GM12891 (cell line): ENCODE data around the gene STK24.

Experiments
- DNase-seq: peaks from one replicate; pipeline ENCODE4 v3.0.0; 2011; ENCODE audit warnings: low spot score; ENCODE audit not compliant: insufficient read length
- FAIRE-seq: peaks from 2 replicates; lab custom pipeline; 2011; peaks lifted over from hg19 to GRCh38; lab: Jason Lieb, UNC
- PAX5 ChIP-seq: IDR thresholded peaks from 2 replicates; pipeline ENCODE4 v1.6.1; 2011; ENCODE audit warnings: low read length, moderate library complexity, mild to moderate bottlenecking; ENCODE audit not compliant: insufficient read depth, severe bottlenecking
- POLR2A ChIP-seq: IDR thresholded peaks from 2 replicates; pipeline ENCODE4 v1.6.1; 2011; ENCODE audit warnings: low read depth, low read length, control low read depth
- POLR2AphosphoS5 ChIP-seq: IDR thresholded peaks from 2 replicates; pipeline ENCODE4 v1.6.1; 2011; ENCODE audit warnings: low read depth, low read length, control low read depth
- POU2F2 ChIP-seq: IDR thresholded peaks from 2 replicates; pipeline ENCODE4 v1.6.1; 2011; ENCODE audit warnings: low read depth, mild to moderate bottlenecking, control low read depth, low read length, moderate library complexity
- SPI1 ChIP-seq: IDR thresholded peaks from 2 replicates; pipeline ENCODE4 v1.6.1; 2011; ENCODE audit warnings: low read depth, low read length, control low read depth
- TAF1 ChIP-seq: IDR thresholded peaks from 2 replicates; pipeline ENCODE4 v1.6.1; 2011; ENCODE audit warnings: low read depth, low read length, control low read depth

STK24 gene

GRCh38 chr13:98435376-98435775 lies 141.5 kb downstream of the STK24 start:
- FAIRE-seq, result no peak
- DNase-seq, result no peak
- no peak for TF ChIP-seq PAX5
- TF ChIP-seq SPI1, result no peak
- TF ChIP-seq POLR2A, result no peak
- TF ChIP-seq TAF1, result no peak
- TF ChIP-seq POLR2AphosphoS5, result no peak
- TF ChIP-seq POU2F2, result no peak

- DNase-seq, result no peak
Measured at GRCh38 chr13:98434060-98434459, 142.8 kb downstream of the STK24 start.

GRCh38 chr13:98433654-98434053 lies 143.3 kb downstream of the STK24 start:
- DNase-seq (no peak), FAIRE-seq (no peak)
- TF ChIP-seq POU2F2 (no peak), TAF1 (no peak), PAX5 (no peak), POLR2A (no peak), SPI1 (no peak), POLR2AphosphoS5 (no peak)

More at GRCh38 chr13:98434060-98434459, 142.8 kb downstream of the STK24 start:
- no peak for FAIRE-seq
- TF ChIP-seq POU2F2 (no peak), POLR2AphosphoS5 (no peak), PAX5 (no peak), SPI1 (no peak), TAF1 (no peak), POLR2A (no peak)

- no peak for TF ChIP-seq SPI1
- no peak for TF ChIP-seq TAF1
- TF ChIP-seq POLR2AphosphoS5, result no peak
- no peak for TF ChIP-seq POLR2A
- TF ChIP-seq POU2F2, result no peak
- TF ChIP-seq PAX5, result no peak
- no peak for DNase-seq
- no peak for FAIRE-seq
Measured at GRCh38 chr13:98432638-98433037, 144.3 kb downstream of the STK24 start.

GRCh38 chr13:98429977-98430736 lies 146.8 kb downstream of the STK24 start:
- DNase-seq (no peak), FAIRE-seq (no peak)
- TF ChIP-seq TAF1, result no peak
- no peak for TF ChIP-seq PAX5
- TF ChIP-seq POLR2A, result no peak

- FAIRE-seq (no peak), DNase-seq (no peak)
- TF ChIP-seq SPI1, result no peak
- TF ChIP-seq POLR2A, result no peak
- TF ChIP-seq POU2F2, result no peak
- no peak for TF ChIP-seq PAX5
- TF ChIP-seq TAF1, result no peak
- no peak for TF ChIP-seq POLR2AphosphoS5
Measured at GRCh38 chr13:98429531-98429930, 147.4 kb downstream of the STK24 start.

GRCh38 chr13:98429081-98429480 lies 147.8 kb downstream of the STK24 start:
- FAIRE-seq, result no peak
- no peak for TF ChIP-seq POLR2AphosphoS5
- TF ChIP-seq SPI1, result no peak
- TF ChIP-seq POLR2A, result no peak
- TF ChIP-seq PAX5, result no peak
- TF ChIP-seq POU2F2, result no peak
- no peak for TF ChIP-seq TAF1
- no peak for DNase-seq

- FAIRE-seq (no peak), DNase-seq (no peak)
- no peak for TF ChIP-seq POLR2A
- TF ChIP-seq TAF1, result no peak
- no peak for TF ChIP-seq PAX5
- no peak for TF ChIP-seq SPI1
- TF ChIP-seq POLR2AphosphoS5, result no peak
Measured at GRCh38 chr13:98428256-98428966, 148.5 kb downstream of the STK24 start.

GRCh38 chr13:98427331-98427995 lies 149.4 kb downstream of the STK24 start:
- TF ChIP-seq PAX5 (no peak), SPI1 (no peak), POLR2AphosphoS5 (no peak), POLR2A (no peak), TAF1 (no peak), POU2F2 (no peak)
- DNase-seq, result no peak
- no peak for FAIRE-seq
